Myocyte (in vitro differentiated cells): ENCODE measurements around the gene PRKAB2. TPM values are rescaled to one million over a fixed set of nuclear protein-coding genes. Genes with fewer than 3 reads are reported as not detected.
"Not testable (repeated sequence)": the region's sequence is repeated elsewhere in the genome, so short reads cannot be mapped to it uniquely, and the experiment has no call there.

Experiments used
- DNase-seq: peaks from one replicate; pipeline ENCODE4 v3.0.0-alpha.2; 2012; ENCODE audit warnings: low read depth
- total RNA-seq: library from RNA; depleted of rRNA; stranded (reverse); fragments of >200 nt; gene quantifications from 2 replicates; pipeline ENCODE4 v1.2.3, GENCODE V29; 2014

PRKAB2 gene
- total RNA-seq, 1 donor from 2014 or later = 37.9 TPM

DNA sequence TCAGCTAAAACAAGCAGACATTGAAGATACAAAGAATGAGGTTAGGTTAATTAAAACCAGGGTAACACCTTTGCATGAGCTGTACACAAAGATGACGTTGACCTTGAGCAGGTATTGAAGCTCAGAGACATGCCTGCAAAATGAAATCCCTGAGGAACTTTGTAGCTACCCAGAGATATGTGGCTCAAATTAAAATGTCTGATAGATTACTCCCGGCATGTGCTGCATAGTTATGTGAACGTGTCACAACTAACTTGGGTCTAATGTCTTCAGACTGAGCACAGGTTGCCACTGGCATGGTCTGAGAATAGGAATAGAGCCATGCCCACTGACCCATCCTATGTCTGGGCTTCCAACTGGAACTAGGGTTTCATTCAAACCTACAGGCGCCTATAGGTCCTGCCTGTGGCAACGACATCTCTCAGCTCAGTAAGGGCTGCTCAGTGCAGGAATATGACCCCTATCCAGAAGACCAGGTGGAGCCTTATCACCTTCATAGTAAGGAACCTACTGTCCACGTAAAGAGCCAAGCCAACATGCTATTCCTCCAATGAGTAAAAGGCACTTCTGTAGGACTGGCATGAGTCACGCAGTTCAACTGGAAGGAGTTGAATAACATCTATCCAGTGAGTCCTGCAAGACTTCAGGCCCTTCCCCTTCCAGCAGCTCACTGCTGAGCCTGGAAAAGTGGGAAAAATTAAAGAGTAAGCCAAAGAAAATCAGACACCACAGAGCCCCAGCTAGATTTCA, 60.7 kb downstream of the PRKAB2 start:
- DNase-seq = no peak

DNA sequence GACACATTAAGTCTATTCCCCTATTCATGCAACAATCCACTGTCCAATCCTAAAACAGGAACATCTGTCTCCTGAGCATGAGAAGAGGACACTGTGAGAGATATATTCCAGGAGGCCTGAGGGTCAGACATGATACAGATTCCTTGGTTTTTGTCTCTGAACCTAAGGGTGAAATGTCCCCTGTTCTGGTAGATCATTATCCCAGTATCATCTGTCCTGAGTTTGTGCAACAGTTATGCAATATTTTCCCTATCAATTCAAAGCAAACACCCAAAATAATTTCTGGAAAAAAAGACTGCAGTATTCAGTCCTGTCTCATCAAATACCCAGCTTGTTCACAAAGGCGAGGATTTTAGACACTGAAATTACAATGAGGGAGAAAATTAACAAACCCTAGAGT, 61.4 kb downstream of the PRKAB2 start:
- DNase-seq = no peak

DNA sequence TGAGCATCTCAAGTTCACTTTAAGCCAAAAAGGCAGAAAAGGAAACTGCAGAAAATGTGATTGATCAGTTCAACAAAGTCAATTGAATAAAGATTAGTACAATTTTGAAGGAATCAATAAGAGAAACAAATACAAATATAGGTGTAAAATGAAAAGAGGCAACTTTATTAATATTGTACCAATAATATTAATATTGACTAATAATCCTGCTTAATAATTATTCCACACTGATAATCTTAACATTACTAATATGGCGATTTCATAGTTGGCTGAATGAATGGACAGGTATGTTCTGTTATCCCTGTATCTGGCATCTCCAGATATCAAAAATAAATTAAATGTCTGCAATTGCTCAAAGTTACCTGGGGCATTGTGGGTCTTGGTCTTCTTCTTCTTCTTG, 61.8 kb downstream of the PRKAB2 start:
- DNase-seq = no peak

DNA sequence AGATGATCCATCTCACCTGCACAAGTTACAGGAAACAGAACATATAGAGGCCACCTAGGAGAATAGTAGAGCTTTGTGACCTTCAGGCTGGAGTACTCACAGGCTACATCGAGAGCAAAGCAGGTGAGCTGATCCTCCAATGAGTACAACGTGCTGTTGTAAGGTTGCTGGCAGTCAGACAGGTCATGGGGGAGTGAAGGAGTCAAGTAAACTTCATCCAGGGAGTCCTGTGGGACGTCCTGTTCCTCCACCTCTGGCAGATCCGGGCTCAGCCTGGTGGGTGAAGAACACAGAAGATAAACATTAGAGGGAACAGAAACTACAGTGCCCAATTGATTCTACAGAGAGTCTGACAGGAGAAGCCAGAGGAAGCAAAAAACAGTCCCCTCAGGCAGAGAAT, 62.5 kb downstream of the PRKAB2 start:
- DNase-seq = no peak

DNA sequence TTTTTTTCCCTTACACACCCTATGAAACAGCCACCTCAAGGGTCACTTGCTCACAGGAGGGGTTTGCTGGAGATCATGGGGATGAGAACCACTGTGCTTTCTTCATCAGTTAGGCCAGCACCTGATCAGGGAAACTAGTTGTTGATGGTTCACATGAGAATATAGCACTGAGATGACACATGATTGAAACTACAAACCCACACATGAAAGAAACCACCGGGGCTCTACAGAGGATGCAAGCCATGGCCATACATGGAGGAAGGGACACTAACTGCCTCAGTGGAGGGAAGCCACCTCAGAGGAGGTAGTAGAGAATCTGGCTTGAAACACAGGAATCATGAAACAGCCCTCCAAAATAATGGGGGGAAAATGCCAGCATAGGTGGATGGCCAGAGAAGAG, 63.2 kb downstream of the PRKAB2 start:
- DNase-seq = no peak

DNA sequence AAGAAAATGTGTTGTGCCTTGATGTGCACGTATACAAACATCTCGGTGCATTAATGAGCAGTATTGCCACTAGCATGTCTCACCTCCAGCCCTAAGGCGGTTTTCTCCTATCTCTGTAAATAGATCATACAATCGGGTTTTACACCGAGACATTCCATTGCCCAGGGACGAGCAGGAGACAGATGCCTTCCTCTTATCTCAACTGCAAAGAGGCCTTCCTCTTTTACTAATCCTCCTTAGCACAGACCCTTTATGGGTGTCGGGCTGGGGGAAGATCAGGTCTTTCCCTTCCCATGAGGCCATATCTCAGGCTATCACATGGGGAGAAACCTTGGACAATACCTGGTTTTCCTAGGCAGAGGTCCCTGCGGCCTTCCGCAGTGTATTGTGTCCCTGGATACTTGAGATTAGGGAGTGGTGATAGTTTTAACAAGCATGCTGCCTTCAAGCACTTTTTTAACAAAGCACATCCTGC, 65.8 kb downstream of the PRKAB2 start:
- DNase-seq = not testable (repeated sequence)

DNA sequence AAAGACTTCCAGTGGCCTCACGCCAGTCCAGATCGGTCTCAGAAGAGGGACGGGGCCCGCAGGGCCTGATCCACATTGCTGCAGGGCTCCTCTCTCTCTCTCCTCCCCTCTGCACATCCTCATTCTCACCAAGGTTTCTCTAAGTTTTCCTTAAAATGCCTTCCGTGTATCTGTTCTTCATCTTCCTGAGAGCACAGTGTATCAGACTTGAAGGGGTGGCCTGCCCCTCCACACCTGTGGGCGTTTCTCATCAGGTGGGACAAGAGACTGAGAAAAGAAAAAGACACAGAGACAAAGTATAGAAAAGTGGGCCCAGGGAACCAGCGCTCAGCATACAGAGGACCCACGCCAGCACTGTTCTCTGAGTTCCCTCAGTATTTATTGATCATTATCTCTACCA, 66.4 kb downstream of the PRKAB2 start:
- no peak for DNase-seq

Other genes with a start within 250 kb of the PRKAB2 start
- gene NBPF12, start 234.1 kb downstream of the PRKAB2 start, total RNA-seq = 5.1 and 7.0 TPM in 2 replicates
- gene FMO5, start 52.9 kb upstream of the PRKAB2 start, total RNA-seq = 0.99 and 2.6 TPM in 2 replicates
- gene CHD1L, start 70.2 kb upstream of the PRKAB2 start, total RNA-seq = 15.9 and 16.6 TPM in 2 replicates